ENCODE measurements around the gene DTNBP1. TPM values are rescaled to one million over a fixed set of nuclear protein-coding genes. Genes with fewer than 3 reads are reported as not detected.
"Not testable (repeated sequence)": the region's sequence is repeated elsewhere in the genome, so short reads cannot be mapped to it uniquely, and the experiment has no call there.

DTNBP1 gene
- total RNA-seq, 2 experiments from 2014 or later, result 9.8 to 28.0 TPM

GRCh38 chr6:15653581-15653980 lies 9.2 kb downstream of the DTNBP1 start:
- ChIA-PET POLR2A (interaction anchor here (0.5 kb wide), 1 partner anchor 1542 kb away, joined by 5 read pairs; no protein-coding TSS in a partner anchor), CTCF (ENCODE audit: unreplicated experiment) (no interaction called here)
- Histone ChIP-seq H3K36me3 (ENCODE audit: insufficient read depth, low read length) (peaks cover 10% of the 10 kb centered on the region; the same call in 1 of the 2 replicates), H4K20me1 (ENCODE audit: insufficient read depth, low read length) (no peaks in the 10 kb centered on the region), H3K27ac (ENCODE audit: low read depth, low read length, poor library complexity, severe bottlenecking) (no peak overlapping the region), H3K4me2 (ENCODE audit: low read length) (peak overlapping the region; percentile 13; the same call in 1 of the 2 replicates), H3K4me1 (ENCODE audit: insufficient read depth, low read length, poor library complexity, severe bottlenecking) (peaks cover 34% of the 10 kb centered on the region), H2AFZ (ENCODE audit: low read length) (no peak overlapping the region), H3K9me2 (ENCODE audit: insufficient read depth, low read length) (no peaks in the 10 kb centered on the region), H3K79me2 (ENCODE audit: insufficient read depth, low read depth, low read length) (peaks cover 57% of the 10 kb centered on the region), H3K4me3 (ENCODE audit: low read depth, low read length, poor library complexity, severe bottlenecking) (no peak overlapping the region), H3K9me3 (ENCODE audit: low read length) (no peaks in the 10 kb centered on the region; the same call in 1 of the 2 replicates)
- intact Hi-C loops (cut with micrococcal nuclease; ENCODE audit: unreplicated experiment), result no loop called here
- TF ChIP-seq, protein P1, sequence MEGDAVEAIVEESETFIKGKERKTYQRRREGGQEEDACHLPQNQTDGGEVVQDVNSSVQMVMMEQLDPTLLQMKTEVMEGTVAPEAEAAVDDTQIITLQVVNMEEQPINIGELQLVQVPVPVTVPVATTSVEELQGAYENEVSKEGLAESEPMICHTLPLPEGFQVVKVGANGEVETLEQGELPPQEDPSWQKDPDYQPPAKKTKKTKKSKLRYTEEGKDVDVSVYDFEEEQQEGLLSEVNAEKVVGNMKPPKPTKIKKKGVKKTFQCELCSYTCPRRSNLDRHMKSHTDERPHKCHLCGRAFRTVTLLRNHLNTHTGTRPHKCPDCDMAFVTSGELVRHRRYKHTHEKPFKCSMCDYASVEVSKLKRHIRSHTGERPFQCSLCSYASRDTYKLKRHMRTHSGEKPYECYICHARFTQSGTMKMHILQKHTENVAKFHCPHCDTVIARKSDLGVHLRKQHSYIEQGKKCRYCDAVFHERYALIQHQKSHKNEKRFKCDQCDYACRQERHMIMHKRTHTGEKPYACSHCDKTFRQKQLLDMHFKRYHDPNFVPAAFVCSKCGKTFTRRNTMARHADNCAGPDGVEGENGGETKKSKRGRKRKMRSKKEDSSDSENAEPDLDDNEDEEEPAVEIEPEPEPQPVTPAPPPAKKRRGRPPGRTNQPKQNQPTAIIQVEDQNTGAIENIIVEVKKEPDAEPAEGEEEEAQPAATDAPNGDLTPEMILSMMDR (conservative IDR thresholded peaks at IDR 0.05; ENCODE audit: low read length), result no peak
- no peak for TF ChIP-seq EZH2phosphoT487 (IDR thresholded peaks at IDR 0.05; ENCODE audit: borderline replicate concordance, low read depth, low read length)
- no TSS peak for BruUV-seq (replicated peaks)
- DNase-seq (ENCODE audit: low spot score), result no peak

GRCh38 chr6:15650004-15650559 lies 12.7 kb downstream of the DTNBP1 start:
- intact Hi-C loops (cut with micrococcal nuclease; ENCODE audit: unreplicated experiment); H3K4me2 ChIP-seq (ENCODE audit: low read length); H3K9me2 ChIP-seq (ENCODE audit: insufficient read depth, low read length); CTCF ChIA-PET (ENCODE audit: unreplicated experiment); H3K27ac ChIP-seq (ENCODE audit: low read depth, low read length, poor library complexity, severe bottlenecking); H3K4me3 ChIP-seq (ENCODE audit: low read depth, low read length, poor library complexity, severe bottlenecking); H3K4me1 ChIP-seq (ENCODE audit: insufficient read depth, low read length, poor library complexity, severe bottlenecking); H3K9me3 ChIP-seq (ENCODE audit: low read length); BruUV-seq (replicated peaks); H2AFZ ChIP-seq (ENCODE audit: low read length); H4K20me1 ChIP-seq (ENCODE audit: insufficient read depth, low read length); DNase-seq (ENCODE audit: low spot score): not testable (repeated sequence)
- peaks cover 31% of the 10 kb centered on the region for H3K79me2 ChIP-seq (ENCODE audit: insufficient read depth, low read depth, low read length)
- peaks cover 20% of the 10 kb centered on the region for H3K36me3 ChIP-seq (ENCODE audit: insufficient read depth, low read length)
- POLR2A ChIA-PET, result interaction anchor here (1.2 kb wide), 1 partner anchor 9 kb away, joined by 3 read pairs; no protein-coding TSS in a partner anchor

GRCh38 chr6:15644904-15645303 lies 17.9 kb downstream of the DTNBP1 start:
- Histone ChIP-seq H3K4me2 (ENCODE audit: low read length) (no peak overlapping the region), H3K9me3 (ENCODE audit: low read length) (peaks cover 17% of the 10 kb centered on the region; the same call in 1 of the 2 replicates), H3K9me2 (ENCODE audit: insufficient read depth, low read length) (no peaks in the 10 kb centered on the region), H3K4me3 (ENCODE audit: low read depth, low read length, poor library complexity, severe bottlenecking) (no peak overlapping the region), H3K4me1 (ENCODE audit: insufficient read depth, low read length, poor library complexity, severe bottlenecking) (no peaks in the 10 kb centered on the region), H3K27ac (ENCODE audit: low read depth, low read length, poor library complexity, severe bottlenecking) (no peak overlapping the region), H2AFZ (ENCODE audit: low read length) (no peak overlapping the region), H3K79me2 (ENCODE audit: insufficient read depth, low read depth, low read length) (0 out of 2 replicates have a peak, but pooled peaks cover 4% of the 10 kb centered on the region), H3K36me3 (ENCODE audit: insufficient read depth, low read length) (peaks cover 25% of the 10 kb centered on the region), H4K20me1 (ENCODE audit: insufficient read depth, low read length) (no peaks in the 10 kb centered on the region)
- ChIA-PET POLR2A (interaction anchor here (0.6 kb wide), 1 partner anchor 213 kb away, joined by 3 read pairs; no protein-coding TSS in a partner anchor), CTCF (ENCODE audit: unreplicated experiment) (no interaction called here)
- no TSS peak for BruUV-seq (replicated peaks)
- DNase-seq (ENCODE audit: low spot score), result no peak
- TF ChIP-seq EZH2phosphoT487 (IDR thresholded peaks at IDR 0.05; ENCODE audit: borderline replicate concordance, low read depth, low read length), result no peak
- TF ChIP-seq, protein P1 (conservative IDR thresholded peaks at IDR 0.05; ENCODE audit: low read length), result no peak
- intact Hi-C loops (cut with micrococcal nuclease; ENCODE audit: unreplicated experiment), result no loop called here

Measured in OCI-LY7 (cell line).